HTERT RPE-1 (cell line): Measurements from ENCODE around the gene MRPL16.

ENCODE experiments used
- in situ Hi-C: fragments of 300-500 bp; cut with MboI; formaldehyde crosslinking; loops from 4 replicates; pipeline ENCODE4 v1.14.3; 2020; ENCODE audit warnings: low sequenced_read_pairs

Gene MRPL16

DNA sequence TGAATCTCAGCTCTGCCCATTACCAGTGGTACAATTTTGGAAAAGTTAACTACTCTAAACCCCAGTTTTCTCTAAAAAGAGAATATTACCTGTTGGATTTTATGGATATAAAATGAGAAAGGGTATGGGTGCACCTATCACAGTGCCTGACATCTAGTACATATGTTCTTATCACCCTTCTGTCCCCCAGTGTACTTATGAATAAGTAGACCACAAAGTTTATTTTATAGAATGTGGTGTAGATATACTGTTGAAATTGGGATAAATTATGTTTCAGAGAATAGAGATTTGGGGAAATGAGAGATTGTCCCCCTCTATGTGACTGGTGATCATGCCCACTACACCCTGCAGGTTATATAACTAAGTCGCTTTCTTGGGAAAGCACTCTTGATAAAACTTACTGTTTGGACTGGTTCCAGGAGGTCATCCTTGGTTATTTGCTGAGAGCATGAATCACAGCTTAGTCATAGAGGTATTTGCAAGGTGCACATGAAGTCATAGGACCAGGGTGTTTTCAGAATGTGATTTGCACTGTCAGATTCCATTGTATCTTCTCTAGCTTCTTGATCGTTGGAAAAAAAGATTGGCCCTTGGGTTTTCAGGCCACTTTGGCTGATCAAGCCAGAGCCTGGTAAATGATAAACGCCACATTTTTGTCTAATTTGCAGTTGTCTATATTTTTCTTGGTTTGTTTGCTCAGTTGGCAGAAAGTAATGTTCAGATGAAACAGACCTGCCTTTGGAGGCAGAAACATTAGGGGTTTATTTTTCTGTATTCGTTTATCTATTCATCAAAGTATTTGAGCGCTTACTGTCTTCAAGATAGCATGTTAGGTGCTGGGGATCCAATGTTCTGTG, 34.1 kb downstream of the MRPL16 start:
- in situ Hi-C loops = no loop called here

DNA sequence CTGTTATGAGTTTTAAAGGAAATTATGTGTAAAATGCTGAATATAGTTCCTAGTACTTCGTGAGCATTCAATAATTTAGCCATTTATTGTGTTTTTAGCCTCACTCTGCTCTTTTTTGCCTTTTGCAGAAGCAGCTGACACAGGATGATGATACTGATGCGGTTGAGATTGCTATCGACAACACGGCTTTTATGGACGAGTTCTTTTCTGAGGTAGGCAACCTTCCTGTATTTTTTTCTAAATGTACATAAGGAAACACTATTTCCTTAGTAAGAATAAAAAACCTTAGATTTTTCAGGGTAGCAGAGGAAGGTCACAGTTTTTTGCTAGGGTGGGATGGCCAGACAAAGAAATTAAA, 37.5 kb downstream of the MRPL16 start:
- in situ Hi-C loops = no loop called here

DNA sequence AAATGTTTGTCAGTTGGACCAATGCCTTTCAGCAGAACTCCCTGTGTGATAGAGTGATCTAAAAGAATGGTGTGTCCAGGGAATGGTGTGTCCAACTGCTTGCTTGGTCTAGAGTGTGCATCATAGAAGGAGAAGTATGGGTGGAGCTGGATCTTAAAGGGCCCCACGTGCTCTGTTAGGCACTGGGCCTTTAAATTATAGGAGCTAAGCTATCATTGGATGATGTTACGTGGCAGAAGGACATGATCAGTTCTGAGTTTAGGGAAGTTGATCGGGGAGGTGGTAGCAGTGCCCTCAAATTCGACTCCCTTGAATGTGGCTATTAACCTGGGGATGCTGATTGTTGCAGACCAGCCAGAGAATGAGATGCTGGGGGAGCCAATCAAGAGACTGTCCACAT, 39.0 kb downstream of the MRPL16 start:
- in situ Hi-C loops = no loop called here

DNA sequence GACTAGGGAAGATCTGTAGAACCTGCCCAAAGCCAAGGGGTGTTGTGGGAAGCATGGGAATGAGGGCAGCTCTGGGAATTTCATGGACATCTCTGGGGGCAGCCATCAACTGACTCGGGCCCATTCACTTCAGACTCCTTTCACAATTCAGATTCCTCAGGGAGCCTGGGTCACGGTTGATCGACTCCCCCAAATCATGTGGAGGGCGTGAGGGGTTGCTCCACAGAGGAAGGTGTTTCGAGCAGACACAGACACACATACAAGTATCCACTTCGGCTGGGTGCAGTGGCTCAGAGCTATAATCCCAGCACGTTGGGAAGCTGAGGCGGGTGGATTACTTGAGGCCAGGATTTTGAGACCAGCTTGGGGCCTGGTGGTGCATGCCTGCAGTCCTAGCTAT, 39.7 kb downstream of the MRPL16 start:
- in situ Hi-C loops = no loop called here

DNA sequence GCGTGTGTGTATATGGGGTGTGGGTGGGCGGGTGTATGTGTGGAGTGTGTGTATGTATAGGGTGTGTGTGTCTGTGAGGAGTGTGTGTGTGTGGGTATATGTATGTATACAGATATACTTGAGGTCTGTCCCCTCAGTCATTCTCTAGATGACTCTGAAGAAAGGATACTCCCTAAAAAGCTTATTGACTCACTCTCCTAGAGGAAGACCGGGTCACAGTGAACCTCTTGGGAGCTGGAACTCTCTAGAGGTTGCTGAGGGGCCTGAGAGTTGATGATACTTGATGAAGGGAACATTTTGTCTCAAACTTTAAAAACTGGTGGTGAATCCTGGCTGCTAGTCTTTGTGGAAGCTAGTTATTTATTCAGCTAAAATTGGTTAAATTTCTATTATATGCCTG, 40.3 kb downstream of the MRPL16 start:
- in situ Hi-C loops = no loop called here

DNA sequence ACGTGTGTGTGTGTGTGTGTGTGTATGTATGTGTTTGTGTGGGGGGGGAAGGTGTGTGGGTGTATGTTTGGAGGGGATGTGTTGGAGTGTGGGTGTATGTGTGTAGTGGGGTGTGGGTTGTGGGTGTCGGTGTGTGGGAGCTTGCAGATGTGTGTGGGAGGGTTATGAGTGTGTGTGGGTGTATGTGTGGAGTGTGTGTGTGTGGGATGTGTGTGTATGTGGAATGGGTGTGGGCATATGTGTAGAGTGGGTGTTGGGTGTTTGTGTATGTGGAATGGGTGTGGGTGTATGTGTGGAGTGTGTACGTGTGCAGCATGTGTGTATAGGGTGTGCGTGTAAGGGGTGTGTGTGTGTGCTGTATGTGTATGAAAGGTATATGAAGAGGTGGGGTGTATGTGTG, 40.8 kb downstream of the MRPL16 start:
- in situ Hi-C loops = no loop called here

DNA sequence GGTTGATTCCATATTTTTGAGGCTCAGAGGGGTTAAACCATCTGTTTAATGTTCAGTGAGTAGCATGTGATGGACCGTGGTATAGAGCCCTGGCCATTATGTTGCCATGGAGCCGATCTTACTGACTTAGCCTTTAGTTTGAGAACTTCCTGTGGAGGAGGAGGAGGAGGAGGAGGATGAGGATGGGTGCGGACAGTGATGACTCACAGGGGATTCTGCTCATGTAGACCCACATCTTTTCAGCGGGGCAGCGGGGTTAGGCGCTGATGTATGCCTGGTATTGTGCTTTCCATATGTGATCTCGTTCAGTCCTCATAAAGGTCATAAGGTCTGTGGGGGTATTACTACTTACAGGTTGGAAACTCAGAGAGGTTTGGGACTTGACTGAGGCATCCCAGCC, 41.5 kb downstream of the MRPL16 start:
- in situ Hi-C loops = no loop called here

DNA sequence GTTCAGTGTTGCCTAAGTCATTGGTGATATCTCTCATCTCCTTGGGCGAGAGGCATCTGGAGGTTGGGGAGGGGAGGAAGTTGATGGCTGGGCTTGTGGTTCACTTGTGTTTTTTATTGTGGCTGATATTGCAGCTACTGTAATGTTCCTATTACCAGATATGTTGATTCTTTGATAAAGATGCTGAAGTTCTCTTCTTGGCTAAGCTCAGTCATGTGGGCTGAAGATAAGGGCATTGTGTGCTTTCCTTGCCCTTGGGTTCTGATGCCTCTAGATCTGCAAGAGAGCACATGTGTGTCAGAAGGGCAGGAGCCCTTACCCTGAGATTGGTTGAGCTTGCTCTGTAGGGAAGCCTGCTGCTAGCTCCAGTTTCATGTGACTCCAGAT, 43.4 kb downstream of the MRPL16 start:
- in situ Hi-C loops = no loop called here

DNA sequence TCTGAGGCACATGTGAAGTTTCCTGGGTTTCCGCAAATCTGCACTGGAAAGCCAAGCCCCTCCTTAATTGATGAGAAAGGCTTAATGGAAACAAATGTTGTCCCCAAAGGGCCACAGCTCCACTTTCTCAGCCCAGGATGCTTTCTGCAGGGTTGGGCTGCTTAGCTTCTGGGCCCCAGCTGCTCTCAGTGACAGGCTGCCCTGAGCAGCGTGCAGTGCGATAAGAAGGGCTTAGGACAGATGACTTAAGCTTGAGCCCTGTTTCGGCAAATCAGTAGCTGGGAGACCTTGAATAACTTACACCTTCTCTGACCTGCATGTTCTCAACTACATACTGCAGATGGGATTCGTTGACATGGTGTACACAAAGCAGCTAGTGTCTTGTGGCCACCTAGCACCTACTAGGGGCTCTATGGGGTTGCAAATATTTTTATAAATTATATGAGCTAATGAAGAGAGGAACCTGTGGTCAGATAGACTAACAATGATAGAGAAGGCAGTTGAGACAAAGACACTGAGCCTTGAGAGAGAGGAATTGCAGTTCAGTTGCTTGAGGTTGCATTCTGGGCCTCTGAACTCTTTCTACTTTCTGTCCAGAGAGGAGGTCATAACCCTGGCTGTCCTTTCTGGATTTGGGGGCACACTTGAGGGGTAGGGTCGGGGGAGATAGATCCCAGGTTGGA, 43.9 kb downstream of the MRPL16 start:
- in situ Hi-C loops = no loop called here

DNA sequence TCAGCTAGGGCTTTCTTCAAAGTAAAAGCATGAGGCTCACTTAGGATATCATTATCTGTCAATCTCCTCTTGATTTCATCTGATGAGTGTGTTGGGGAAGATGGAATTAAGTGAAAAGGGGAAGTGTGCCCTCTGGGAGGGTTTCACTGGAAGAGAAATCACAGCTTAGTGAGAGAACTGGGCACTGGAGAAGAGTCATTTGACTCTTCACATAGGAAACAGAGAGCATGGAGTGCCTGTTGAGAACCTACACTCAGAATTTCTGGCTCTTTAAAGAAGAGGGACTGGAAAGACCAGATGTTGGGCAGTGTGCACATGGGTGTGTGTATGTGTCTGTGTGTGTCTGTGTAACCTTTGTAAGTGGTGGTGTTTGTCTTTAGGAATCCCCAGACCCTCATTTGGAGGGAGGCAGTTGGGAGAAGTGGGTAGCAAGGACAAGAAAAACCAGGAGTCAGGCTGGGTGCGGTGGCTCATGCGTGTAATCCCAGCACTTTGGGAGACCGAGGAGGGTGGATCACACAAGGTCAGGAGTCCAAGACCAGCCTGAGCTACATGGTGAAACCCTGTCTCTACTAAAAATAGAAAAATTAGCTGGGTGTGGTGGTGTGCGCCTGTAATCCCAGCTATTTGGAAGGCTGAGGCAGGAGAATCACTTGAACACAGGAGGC, 45.4 kb downstream of the MRPL16 start:
- in situ Hi-C loops = no loop called here

DNA sequence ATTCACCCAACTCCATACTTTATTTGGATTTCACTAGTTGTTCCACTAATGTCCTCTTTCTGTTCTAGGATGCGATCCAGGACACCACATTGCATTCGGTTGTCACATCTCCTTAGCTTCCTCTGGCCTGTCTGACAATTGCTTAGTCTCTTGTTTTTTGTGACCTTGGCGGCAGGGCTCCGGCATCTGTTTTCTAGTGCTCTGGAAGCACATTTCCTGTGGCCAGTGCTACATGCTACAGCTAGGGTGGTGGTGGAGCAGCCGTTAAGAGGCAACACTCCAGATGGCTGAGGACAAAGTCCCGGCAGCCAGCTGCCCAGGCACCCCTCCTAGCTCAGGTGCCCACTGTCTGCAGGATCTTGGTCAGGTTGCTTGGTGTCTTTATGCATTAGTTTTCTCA, 48.6 kb downstream of the MRPL16 start:
- in situ Hi-C loops = no loop called here

DNA sequence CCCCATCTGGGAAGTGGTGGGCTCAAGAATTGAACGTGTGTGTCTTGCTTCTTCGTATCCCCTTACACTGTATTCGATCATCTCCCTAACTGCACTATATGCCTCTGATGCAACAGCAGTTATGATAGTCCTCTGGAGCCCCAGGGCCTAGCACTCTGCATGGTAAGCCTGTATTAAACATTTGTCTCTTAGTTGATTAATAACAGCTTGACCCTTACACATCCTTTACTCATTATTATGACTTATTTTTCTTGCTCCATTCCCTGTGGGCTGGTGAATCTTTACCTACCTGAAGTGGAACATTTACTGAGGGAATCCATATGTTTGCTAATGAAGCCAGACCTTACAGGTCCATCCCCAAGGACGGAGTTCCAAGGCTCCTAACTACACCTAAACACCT, 49.8 kb downstream of the MRPL16 start:
- in situ Hi-C loops = no loop called here

DNA sequence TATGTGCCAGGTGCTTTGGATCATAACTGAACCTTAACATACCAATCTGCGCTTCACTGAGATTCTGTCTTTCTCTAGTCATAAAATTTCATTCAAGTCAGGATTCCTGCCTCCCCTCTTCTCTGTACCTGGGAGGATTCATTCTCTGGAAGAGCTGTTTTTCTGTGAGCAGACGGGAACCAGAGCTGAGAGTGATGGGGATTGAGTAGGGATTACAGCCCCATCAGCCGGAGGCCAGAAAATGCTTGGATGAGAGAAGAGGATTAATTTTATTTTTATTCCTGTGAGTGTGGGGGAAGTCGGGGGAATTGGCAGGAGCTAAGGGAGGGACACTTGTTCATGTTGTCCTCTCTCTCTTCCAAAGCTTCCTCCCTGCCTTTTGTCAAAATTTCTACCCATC, 50.7 kb downstream of the MRPL16 start:
- in situ Hi-C loops = no loop called here

DNA sequence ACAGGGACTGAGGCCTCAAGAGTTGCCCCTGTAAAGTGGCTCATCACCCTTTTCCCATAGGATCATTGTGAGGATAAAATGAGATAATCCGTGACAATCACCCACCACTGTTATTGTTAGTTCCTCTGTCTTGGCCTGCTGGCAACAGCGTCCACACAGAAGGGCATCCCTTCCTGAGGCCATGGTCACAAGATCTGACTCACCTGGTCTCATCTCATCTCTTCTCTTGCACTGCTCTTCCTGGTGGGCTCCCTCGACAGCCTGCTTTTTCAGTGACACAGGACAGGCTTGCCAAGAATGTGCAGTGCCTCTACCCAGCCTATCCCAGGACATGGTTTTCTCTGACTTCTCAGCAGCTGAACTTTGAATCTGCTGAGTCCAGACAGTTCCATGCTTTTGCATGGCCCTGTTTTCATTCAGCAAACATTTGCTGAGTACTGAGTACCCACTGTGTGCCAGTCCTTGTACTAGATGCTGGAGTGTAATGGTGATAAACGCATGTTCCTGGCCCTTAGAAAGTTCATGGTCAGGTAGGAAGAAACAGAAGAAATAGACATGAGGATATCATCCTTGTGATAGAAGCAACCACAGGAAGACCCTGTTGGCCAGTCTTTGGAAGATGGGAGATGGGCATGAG, 52.1 kb downstream of the MRPL16 start:
- in situ Hi-C loops = no loop called here

DNA sequence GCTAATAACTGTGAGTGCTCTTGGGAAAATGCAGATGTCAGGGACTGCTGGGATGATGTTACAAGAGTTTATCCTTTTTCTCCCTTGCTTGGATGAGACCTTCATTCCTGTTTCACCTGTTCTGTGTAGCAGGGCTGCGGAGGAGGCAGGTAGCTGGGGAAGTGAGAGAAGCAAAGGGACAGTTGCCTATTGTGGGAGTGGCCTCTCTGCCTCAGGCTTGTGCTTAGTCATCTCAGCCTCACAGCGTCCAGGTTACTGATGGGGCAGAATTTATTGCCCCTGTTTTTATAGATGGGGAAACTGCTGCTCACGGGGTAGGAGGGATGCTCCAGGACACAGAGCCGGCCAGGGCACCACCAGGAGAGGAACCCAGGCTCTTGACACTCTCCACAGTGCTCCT, 53.7 kb downstream of the MRPL16 start:
- in situ Hi-C loops = no loop called here

DNA sequence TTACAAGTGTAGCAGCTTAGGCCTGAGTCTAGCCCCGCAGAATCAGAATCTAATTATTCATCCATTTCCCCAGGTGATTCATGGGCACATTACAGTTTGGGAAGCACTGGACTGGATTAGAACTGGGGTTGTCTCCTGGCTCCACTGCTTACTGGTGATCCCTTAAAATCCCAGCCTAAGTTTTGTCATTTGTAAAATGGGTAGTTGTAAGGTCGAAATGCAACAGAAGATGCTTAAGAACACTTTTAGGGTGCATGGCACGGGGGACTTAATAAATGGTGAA, 54.1 kb downstream of the MRPL16 start:
- in situ Hi-C loops = no loop called here
